Lower leg skin (tissue), 3 donors: Measurements from ENCODE around the gene RAB11FIP4.

ENCODE experiments used
- POLR2A ChIP-seq, 2 donors: fragments of 450-650 bp; IDR thresholded peaks; one replicate each; pipeline ENCODE4 v1.6.1; 2016 to 2017; ENCODE audit warnings: antibody characterized with exemption in 2 of 2, mild to moderate bottlenecking in 1 of 2, moderate library complexity in 1 of 2
- TF ChIP-seq, protein P1 (sequence below), 3 donors: fragments of 450-650 bp; IDR thresholded peaks; one replicate each; pipeline ENCODE4 v1.5.1; 2016; ENCODE audit warnings: antibody characterized with exemption in 3 of 3, mild to moderate bottlenecking in 3 of 3, moderate library complexity in 2 of 3

DNA sequence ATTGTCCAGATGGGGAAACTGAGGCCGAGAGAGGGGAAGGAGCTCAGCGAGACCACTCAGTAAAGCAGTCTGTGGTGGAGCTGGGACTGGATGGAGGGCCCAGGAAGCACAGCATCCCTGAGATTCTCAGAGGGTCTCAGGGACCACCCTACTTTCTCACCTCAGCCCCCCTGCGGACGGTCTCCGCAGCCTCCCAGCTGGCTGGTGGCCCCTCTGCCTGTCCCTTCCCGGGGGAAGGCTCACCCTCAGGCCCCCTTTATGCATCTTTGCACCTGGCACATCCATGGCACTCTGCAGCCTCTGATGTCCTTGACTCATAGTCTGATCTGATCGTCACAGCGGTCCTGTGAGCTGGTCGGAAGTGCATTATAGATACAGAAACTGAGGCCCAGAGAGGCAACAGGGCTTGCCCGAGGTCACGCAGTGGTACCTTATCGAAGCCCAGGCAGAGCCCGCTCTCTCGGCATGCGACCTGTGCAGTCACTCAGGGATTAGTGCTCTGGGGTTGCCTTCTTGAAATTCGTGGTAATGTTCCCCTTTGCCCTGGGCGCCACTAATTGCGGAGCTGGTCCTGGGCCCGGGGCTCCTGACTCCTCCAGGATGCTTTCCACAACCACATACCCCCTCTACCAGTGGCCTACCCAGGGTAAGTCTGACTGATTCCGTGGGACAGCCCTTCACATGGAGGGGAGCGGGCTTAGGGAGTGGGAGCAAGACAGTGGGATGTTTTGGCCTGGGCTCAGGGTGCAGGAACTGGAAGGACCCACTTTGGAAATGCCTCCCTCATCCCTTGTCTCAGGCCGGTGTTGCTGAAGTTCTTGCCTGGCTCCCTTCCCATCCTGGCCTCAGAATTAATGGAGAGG lies 24.4 kb downstream of the RAB11FIP4 start:
- TF ChIP-seq, protein P1, sequence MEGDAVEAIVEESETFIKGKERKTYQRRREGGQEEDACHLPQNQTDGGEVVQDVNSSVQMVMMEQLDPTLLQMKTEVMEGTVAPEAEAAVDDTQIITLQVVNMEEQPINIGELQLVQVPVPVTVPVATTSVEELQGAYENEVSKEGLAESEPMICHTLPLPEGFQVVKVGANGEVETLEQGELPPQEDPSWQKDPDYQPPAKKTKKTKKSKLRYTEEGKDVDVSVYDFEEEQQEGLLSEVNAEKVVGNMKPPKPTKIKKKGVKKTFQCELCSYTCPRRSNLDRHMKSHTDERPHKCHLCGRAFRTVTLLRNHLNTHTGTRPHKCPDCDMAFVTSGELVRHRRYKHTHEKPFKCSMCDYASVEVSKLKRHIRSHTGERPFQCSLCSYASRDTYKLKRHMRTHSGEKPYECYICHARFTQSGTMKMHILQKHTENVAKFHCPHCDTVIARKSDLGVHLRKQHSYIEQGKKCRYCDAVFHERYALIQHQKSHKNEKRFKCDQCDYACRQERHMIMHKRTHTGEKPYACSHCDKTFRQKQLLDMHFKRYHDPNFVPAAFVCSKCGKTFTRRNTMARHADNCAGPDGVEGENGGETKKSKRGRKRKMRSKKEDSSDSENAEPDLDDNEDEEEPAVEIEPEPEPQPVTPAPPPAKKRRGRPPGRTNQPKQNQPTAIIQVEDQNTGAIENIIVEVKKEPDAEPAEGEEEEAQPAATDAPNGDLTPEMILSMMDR (IDR thresholded peaks at IDR 0.05): no peak
- no peak for TF ChIP-seq POLR2A (IDR thresholded peaks at IDR 0.05)
